Hematopoietic multipotent progenitor cell treated with erythropoietin and hydrocortisone succinate and interleukin-3 and kit ligand, for 8 days (in vitro differentiated cells): Measurements from ENCODE around the gene PCDH9.

Experiments
- DNase-seq: peaks from one replicate; pipeline ENCODE4 v3.0.0-alpha.2; 2015

PCDH9 gene, protein sequence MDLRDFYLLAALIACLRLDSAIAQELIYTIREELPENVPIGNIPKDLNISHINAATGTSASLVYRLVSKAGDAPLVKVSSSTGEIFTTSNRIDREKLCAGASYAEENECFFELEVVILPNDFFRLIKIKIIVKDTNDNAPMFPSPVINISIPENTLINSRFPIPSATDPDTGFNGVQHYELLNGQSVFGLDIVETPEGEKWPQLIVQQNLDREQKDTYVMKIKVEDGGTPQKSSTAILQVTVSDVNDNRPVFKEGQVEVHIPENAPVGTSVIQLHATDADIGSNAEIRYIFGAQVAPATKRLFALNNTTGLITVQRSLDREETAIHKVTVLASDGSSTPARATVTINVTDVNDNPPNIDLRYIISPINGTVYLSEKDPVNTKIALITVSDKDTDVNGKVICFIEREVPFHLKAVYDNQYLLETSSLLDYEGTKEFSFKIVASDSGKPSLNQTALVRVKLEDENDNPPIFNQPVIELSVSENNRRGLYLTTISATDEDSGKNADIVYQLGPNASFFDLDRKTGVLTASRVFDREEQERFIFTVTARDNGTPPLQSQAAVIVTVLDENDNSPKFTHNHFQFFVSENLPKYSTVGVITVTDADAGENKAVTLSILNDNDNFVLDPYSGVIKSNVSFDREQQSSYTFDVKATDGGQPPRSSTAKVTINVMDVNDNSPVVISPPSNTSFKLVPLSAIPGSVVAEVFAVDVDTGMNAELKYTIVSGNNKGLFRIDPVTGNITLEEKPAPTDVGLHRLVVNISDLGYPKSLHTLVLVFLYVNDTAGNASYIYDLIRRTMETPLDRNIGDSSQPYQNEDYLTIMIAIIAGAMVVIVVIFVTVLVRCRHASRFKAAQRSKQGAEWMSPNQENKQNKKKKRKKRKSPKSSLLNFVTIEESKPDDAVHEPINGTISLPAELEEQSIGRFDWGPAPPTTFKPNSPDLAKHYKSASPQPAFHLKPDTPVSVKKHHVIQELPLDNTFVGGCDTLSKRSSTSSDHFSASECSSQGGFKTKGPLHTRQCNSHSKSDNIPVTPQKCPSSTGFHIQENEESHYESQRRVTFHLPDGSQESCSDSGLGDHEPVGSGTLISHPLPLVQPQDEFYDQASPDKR (N-terminal part only)

DNA sequence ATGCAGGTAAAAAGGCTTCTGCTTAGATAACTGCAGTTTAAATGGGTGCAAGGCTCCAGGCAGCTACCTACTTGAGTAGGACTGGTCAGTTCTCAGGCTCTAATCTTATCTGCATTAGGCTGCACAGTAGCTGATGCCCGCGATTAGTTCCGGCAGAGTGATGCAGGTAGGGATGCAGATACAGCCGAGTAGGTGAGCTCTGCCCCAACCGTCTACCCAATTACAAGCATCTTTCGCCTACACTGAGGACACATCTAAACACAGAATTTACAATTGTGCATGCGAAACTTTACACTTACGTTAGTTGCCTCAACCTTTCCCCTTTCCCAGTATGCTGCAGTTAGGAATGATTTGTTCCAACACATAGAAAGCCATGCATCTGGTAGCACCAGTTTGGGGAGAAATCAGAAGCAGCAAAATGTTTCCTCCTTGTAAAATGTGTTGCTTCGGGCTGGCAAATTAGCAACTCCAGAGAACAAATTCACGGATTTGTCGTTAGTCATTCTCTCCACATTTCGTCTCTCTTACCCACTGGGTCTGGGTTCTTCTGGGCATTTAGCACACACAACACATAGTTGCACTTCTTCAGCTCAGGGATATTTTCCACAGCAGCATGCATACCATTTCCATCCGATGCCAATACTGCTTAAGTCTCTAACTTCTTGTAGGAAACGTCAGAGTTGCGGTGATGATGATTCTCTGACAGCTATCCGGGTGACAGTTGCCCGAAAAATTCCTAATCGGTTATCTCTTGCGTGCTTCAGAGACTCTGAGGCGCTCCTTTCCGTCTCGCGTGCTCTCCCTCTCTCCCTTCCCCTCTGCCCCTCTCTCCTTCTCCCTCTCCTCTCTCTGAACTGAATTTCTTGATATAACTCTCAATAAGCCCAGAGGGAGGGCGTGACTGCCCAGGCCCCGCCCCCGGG, at the start of gene PCDH9:
Gene PCDH9, minus strand, starts transcription at position 856 of the 923 bp plus-strand sequence. CDS start 1,896 bp downstream, outside the sequence.
- peak; percentile 14 for DNase-seq

DNA sequence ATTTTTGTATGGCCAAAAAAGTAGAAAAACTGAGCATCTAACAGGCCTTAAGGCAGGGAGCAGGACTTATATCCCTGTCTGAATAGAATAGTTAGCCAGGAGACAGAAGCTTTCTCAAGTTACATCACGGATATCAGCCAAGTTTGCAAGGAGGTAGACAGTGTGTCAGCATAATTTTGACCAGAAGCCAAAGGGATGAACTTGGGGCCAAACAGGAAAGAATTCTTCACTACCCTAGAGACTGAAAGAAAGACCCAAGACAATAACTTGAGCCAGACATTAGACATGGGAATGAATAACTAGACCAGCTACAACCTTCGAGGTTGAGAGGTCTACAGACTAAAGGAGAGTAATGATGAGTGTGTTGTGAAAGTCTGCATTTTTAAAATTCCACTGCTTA, 48.1 kb upstream of the PCDH9 start:
- no peak for DNase-seq

DNA sequence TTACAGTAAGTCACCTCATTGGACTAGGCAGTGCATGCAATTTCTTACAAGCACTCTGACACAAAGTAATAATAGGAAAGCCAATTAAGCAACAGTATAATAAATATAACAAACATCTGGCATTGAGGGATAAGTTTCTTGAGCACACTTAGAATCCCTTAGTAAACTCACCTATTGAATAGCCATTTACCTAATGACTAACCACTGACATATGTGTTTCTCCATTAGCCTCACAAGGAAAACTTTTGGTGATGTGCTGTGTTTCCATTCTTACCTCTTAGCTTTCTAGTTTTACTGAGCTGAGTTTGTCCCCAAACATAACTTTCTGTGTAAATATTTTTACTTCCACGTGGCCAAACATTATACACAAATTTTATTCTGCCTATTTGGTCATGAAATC, 47.4 kb upstream of the PCDH9 start:
- no peak for DNase-seq

DNA sequence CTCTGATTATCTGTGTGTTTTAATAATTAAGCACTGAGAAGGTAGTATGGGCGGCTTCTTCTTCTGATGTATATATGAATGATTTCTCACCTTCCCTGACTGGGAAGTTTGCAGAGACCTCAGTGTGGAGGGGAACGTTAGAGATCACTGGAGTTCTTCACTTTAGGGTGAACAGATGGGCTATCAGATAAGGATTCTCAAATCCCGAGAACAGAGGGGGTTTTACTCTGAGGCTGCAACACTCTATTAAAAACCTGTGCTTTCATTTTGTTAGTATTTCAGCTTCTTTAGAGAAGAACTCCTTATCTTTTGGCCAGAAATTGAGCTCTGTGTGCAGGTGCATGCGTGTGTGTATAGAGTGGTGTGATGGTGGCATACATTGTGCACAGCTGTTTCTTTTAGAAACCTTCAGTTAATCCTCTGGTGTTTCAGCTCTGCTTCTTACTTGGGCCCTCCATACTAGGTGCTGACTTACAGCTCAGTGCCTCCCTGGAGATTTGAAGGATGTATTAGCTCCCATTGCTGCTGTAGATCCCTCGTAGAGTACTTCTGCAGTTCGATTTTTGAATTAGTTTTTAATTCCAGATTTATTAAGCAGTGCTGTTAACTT, 45.3 kb upstream of the PCDH9 start:
- no peak for DNase-seq

DNA sequence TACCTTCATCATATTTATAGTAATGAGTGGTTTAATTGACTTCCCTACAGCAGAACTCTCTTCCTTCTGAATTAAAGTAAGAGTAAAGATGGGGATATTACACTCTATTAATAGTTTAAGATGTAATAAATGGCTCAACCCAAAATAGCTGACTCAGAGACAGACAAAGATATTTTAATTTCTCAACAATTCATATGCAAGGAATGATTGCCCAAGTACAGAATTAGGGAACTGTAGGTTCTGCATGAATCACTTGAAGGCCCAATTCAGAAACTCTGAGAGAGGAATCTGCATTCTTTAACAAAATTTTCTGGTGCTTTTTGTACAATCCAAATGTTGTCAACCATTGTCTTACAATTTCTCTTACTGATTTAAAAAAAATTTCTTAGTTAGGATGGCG, 42.9 kb upstream of the PCDH9 start:
- DNase-seq, result no peak

DNA sequence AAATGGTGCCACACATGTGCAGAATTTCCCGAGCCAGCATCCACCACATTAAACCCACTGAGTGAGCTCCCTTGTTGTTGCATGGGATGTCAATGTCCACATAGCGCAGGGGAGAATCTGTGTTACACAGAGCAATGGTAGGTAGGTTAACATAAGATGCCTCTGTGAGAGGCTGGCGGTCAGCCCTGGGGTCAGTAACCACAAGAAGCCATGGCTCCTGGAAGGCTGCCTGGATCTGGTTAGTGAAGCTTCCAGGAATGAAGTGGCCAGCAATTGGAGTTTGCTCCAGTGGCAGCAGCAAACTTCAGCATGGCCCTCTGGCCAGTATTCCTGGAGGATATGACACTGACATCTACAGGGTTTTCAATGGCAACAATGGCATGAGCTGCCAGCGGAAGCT, 37.0 kb upstream of the PCDH9 start:
- no peak for DNase-seq

DNA sequence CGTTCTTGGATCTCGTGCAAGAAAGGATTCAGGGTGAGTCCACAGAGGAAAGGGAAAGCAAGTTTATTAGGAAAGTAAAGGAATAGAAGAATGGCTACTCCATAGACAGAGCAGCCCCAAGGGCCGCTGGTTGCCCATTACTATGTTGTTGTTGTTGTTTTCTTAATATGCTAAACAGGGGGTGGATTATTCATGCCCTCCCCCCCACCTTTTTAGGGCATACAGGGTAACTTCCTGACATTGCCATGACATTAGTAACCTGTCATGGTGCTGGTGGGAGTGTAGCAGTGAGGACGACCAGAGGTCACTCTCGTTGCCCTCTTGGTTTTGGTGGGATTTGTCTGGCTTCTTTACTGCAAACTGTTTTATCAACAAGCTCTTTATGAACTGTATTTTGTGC, 29.1 kb upstream of the PCDH9 start:
- DNase-seq, result no peak

DNA sequence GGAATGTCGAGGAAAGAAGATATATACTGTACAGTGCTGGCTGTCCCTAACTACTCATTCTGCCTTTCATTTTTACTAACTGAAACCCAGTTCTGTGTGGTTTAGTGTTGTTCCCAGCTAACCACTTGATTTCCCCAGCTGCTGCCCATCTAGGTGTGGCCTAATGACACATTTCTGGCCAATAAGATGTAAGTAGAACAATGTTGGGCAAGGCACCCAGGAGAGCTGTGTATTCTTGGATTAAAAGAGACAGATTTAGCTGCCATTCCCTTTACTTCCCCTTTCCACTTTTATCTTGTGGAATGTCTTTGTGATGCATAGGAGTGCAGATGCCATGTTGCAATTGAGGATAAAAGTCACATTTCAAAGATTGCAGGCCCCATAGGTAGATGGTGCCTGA, 28.3 kb upstream of the PCDH9 start:
- no peak for DNase-seq

DNA sequence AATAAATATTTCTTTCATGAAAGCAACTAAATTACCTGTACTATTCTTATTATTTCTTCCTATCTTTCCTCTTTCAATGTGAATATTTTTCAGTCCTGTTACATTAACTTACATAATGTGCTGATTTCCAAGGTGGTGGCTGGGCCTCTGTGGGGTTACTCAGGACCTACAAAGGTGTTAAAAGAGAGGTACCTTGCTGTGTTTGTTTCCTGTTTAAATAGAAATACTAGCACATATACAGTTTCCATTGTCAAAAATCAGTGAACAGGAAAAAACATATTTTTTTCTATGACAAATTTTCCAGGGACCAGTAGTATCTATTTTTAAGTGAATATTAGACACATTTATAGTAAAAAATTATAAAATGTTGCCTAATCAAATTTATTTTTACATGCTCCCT, 8.7 kb upstream of the PCDH9 start:
- no peak for DNase-seq

DNA sequence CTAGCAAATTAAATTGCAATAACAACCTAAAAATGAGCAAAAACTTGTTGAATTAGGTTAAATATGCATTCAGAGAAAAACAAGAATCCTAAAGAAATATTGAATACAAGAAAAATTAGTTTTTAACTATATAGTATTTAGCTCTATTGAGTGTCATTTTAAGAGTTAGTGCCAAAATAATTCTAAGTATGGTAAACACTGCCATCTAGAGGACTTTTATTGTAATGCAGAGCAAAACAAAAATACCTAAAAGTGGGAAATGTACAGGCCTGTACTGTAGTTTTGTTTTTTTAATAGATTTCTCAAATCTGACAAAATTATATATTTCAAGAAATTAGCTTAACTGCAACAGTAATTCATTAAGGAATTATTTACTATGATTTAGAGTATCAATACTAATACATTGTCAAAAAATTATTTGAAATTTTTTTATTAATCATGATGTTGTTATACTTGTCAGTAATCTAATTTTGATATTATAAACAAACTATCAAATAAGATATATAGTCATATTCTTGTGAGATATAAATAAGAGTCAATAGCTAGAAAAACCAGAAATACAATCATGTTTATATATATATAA, 8.2 kb upstream of the PCDH9 start:
- DNase-seq, result peak; percentile 59

DNA sequence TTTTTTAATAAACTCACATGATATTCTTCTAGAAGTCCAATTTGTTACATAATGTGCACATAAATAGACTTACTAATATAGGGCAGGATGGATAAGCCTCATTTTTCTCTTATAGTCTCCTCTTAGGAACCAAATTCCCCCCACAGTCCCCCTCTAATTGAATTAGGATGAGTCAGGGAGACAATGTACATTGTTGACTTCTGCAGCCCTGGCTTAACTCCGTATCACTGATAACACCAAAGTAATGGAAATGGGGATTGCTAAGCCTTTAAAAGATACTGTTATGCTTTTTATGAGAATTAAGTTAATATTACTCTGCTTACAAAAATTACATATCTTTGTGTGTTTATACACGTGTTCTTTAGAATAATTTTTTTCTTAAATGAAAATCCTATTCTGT, 5.1 kb upstream of the PCDH9 start:
- no peak for DNase-seq

DNA sequence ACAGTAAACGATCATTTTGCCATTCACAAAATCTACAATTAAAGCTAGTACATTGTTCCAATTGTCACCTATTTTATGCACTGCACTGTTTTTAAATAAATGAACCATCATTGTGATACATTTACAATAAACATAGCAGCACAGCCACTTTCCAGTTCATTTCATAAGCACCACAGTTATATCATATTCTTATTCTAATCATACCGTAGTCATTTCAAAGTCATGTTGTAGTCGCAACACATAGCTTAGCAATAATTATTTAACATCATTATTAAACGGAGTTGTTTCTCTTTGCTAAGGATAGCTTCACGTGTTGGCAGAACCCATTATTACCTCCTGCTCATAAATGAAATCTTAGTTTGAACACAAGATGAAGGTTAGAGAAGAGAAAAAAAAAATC, 2.2 kb upstream of the PCDH9 start:
- no peak for DNase-seq

DNA sequence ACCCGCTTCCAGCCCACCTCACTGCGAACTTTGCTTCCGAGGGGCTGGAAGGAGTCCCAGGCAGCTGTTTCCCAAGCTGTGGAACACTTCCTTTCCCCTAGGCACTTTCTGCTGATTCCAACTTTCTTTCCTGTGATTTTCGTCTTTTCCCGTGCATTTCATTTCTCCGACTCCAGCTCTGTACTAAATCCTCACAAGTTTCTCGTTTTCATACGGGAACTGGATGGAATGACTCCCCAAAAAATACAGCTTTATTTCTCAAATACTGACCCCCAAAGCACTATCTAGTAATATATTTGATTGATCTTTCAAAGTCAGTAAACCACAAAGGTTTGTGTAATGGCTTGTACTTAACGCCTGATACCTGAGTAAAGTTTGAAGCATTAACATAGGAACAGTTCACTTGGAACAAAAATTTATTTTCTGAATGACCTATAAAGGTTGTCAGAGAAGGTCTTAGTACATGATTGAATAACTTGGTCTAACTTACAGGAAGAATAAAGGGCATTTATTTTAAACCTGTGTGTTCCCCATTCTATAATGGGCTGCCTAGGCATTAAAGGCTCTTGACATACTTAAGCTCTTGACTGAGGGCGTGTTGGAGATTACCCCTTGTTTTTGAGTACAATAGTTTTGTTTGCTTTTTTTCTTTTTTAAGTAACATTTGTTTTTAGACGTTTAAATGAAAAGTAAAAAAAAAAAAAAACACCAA, 1.3 kb upstream of the PCDH9 start:
- no peak for DNase-seq

DNA sequence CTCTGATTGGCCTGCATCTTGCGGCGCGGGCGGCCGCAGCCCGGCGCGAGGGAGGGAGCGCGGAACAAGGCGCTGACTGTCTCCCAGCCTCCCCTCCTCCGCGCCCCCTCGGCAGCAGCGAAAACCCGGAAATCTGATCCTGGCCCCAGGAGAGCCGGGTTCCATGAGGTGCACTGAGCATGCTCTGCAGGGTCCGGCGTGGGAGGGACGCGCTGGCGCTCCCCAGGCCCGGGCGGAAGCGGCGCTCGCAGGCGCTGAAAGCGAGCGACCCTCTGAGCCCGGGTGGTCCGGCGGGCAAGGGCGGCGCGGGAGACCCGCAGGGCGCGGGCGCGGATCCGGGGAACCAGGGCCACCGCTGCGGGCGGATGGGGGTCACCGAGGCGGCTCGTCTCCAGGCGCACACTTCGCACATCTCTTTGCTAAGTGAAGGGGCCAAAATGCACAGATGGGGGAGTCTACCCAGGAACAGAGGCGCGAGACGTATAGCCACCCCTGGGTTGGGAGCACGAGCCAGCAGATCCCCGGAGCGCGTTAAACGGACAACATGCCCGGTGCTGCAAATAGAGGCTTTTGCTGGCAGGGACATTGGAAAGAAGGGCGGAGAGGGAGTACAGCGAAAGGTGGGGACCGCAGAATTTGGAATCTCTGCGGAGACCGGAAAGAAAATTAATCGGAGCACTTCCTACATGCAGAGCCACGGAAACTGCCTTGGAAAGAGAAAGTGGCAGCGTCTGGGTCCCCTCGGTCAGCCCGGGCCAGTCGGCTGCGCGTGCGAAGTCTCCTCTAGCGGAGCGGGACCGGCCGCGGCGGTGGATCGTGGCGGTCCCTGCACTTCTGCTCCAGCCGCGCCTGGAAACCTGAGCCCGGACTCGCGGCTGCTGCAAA, 510 bp upstream of the PCDH9 start:
- peak; percentile 93 for DNase-seq

DNA sequence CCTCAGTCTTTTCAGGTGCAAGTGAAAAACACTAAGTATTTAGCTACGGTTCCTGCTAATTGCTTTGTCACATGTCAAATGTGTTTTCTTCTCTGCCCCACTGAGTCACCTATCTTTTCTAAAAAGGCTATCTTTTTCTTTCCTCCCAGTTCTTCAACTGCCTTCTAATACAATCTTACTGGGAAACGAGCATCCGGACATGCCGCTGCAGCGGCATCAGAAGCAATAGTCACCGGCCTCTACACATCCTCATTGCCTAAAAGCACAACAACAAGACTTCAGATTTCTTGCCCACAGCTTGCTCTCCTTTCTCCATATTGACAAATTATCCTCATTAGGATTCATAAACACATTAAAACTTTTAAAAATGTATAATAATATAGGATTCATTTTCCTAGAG, 1.2 kb downstream of the PCDH9 start:
- no peak for DNase-seq

DNA sequence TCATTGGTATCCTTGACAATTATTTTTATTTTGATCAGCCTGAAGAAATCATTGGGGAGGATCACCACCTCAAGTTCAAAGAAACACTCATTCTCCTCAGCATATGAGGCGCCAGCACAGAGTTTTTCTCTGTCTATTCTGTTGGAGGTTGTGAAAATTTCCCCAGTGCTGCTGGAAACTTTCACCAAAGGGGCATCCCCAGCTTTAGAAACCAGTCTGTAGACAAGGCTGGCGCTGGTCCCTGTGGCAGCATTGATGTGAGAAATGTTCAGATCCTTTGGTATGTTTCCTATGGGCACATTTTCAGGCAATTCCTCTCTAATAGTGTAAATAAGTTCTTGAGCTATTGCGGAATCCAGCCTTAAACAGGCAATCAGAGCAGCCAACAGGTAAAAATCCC, 2.1 kb downstream of the PCDH9 start:
- DNase-seq, result no peak

DNA sequence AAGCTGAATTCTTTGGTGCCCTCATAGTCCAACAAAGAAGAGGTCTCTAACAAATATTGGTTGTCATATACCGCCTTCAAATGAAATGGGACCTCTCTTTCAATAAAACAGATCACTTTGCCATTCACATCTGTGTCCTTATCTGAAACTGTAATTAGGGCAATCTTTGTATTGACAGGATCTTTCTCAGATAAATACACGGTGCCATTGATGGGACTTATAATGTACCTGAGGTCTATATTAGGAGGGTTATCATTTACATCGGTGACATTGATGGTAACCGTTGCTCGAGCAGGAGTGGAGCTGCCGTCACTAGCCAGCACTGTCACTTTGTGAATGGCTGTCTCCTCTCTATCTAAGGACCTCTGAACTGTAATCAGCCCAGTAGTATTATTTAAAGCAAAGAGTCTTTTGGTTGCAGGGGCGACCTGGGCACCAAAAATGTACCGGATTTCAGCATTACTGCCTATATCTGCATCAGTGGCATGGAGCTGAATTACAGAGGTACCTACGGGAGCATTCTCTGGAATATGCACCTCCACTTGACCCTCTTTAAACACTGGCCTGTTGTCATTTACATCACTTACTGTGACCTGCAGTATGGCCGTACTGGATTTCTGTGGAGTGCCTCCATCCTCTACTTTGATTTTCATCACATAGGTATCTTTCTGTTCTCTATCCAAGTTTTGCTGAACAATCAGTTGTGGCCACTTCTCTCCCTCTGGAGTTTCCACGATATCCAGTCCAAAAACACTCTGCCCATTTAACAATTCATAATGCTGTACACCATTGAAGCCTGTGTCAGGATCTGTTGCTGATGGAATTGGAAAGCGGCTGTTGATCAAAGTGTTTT, 2.8 kb downstream of the PCDH9 start:
- DNase-seq, result no peak

DNA sequence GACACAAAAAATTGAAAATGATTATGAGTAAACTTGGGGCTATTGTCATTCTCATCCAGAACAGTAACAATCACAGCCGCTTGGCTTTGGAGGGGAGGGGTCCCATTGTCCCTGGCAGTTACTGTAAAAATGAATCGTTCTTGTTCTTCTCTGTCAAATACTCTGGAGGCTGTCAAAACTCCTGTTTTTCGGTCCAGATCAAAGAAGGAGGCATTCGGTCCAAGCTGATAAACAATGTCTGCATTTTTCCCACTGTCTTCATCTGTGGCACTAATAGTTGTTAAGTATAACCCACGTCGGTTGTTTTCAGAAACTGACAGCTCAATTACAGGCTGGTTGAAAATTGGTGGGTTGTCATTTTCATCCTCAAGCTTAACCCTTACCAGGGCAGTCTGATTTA, 3.4 kb downstream of the PCDH9 start:
- no peak for DNase-seq
